Activated naive CD8-positive, alpha-beta T cell treated with anti-CD3 and anti-CD28 coated beads, Interleukin-2, amount 50 U/mL, for 16 hours (primary cell): Measurements from ENCODE around the gene HSD3B1.
"Not testable (repeated sequence)": the region's sequence is repeated elsewhere in the genome, so short reads cannot be mapped to it uniquely, and the experiment has no call there.

Source experiments
- DNase-seq: peaks from one replicate; pipeline ENCODE4 v3.0.0-alpha.2; 2020; ENCODE audit warnings: low read depth, low spot score

The HSD3B1 gene

DNA sequence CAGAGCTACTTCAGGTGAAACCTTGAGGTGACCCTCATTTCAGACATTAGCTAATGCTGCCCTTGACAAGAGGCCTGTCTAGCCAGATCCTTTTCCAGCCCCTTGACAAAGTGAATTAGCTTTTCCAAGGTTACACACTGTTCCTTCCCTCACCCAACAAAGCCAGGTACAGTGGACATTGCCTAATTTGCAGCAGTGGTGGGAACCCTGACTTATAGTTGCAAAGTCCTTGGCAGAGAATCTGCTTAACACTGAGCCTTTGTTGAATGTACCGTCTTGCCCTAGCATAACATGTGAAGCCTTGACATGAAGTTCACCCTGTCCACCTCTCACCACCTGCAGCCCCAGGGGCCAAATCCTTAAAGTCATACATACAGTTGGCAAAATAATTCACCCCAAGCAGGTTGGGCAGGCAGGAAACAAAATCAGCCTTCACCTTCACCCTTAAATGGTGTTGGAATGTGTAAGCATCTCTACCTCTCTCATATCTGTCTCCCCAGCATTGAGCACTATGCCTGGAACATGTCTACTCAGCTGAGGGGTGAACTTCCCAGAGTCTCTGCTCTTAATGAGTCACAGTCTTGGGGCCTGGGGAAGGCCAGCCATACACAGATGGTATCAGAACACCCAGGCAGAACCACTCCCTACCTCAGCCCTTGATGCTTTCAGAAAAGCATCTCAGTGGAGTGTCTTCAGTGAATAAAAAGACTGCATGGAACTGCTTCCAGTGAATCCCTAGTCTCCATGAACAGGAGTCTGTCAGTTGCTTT lies 46.5 kb downstream of the HSD3B1 start:
- DNase-seq: not testable (repeated sequence)

DNA sequence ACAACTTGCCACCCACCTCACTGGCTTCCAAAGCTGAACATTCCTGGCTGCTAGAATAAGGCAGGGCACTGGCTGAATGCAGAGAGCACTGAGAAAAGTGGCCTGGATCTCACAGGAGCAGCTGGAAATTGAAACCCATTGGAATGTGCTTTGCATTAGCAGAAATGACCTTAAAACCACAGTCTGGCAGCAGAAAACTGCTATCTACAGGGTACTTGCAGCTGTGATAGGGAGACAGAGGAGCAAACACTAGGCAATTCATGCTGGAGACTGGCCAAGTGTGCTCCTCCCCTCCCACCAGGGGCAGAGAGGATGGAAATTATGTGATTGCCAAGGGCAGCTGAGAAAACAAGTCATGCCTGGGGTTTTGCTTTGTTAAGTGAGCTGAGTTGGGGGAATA lies 47.2 kb downstream of the HSD3B1 start:
- no peak for DNase-seq

DNA sequence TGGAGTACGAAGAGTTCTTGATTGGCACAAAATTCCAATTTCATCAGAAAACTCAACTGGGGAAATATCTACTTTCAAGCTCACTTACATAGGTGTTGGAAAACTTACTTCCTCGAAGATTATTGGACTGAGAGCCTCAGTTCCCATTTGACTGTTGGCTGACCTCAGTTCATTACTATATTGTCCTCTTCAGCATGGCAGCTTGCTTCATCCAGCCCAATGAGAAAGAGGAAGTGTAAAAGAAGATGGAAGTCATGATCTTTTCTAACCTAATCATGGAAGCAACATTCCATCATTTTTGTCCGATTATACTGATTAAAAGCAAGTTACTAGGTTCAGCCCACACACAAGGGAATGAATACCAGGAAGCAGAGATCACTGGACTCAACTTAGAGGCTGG lies 49.4 kb downstream of the HSD3B1 start:
- no peak for DNase-seq

DNA sequence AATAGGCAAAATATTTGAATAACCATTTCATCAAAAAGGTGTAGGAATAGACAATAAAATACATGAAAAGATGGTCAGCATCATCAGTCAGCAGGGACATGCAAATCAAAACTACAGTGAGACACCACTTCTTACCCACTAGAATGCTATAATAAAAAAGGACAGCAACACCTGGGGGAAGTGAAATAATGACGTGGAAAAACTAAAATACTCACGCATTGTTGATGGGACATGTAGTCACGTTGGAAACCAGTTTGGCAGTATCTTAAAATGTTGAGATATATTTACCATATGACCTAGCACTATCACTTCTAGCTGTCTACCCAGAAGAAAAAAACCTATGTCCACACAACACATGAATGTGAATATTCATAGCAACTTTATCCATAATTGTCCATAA lies 53.4 kb downstream of the HSD3B1 start:
- DNase-seq: not testable (repeated sequence)

DNA sequence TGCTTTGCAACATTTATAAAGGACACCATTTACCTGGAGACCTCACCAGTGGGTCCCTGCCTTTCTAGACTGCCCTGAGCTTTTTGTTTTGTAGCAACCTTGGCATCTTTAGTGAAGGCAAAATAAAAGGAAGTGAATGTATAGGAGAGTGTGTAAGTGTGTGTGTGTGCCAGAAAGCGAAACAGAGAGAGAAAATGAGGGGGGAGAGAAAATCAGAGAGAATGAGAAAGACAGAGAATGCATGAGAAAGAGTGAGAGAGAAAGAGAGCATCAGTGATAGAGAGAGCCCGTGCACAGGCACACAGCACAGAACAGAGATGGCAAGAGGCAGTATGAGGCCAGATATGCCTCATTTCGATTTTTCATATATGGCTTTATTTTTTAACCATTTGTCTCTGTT lies 57.5 kb downstream of the HSD3B1 start:
- no peak for DNase-seq
